Peyer's patch (tissue), 4 donors: ENCODE results near the gene GBE1. TPM values are rescaled to one million over a fixed set of nuclear protein-coding genes. Genes with fewer than 3 reads are reported as not detected.

Source experiments
- DNase-seq, 3 donors: peaks; one replicate each; pipeline ENCODE4 v3.0.0-alpha.2; 2017 to 2019
- H3K27ac ChIP-seq, 4 donors: fragments of 200-600 bp; sonication (generic); one replicate each; pipeline ENCODE4 v1.5.1; 2016 to 2019
- H3K27me3 ChIP-seq, 2 donors: fragments of 200-600 bp; sonication (generic); one replicate each; pipeline ENCODE4 v1.5.1; 2019
- H3K36me3 ChIP-seq, 3 donors: fragments of 200-600 bp; sonication (generic); one replicate each; pipeline ENCODE4 v1.5.1; 2016 to 2019
- H3K4me1 ChIP-seq, 4 donors: fragments of 200-600 bp; sonication (generic); one replicate each; pipeline ENCODE4 v1.5.1; 2016 to 2019
- H3K4me3 ChIP-seq, 4 donors: fragments of 200-600 bp; sonication (generic); 1 replicate in 3 of 4; 2 replicates in 1 of 4; pipeline ENCODE4 v1.5.1; 2016 to 2019; ENCODE audit warnings: mild to moderate bottlenecking in 1 of 4
- H3K9me3 ChIP-seq, 4 donors: fragments of 200-600 bp; sonication (generic); one replicate each; pipeline ENCODE4 v1.5.1; 2016 to 2019; ENCODE audit warnings: mild to moderate bottlenecking in 1 of 4
- CTCF ChIP-seq, 6 experiments: fragments of 450-650 bp in 4 of 6; fragments of 200-600 bp in 2 of 6; sonication (generic) in 1 of 6; IDR thresholded peaks; one replicate each; pipeline ENCODE4 v1.5.1; 2017 to 2019; ENCODE audit warnings: antibody characterized with exemption in 6 of 6, mild to moderate bottlenecking in 3 of 6, moderate library complexity in 1 of 6
- POLR2A ChIP-seq, 2 donors: fragments of 450-650 bp; IDR thresholded peaks; one replicate each; pipeline ENCODE4 v1.5.1; 2017; ENCODE audit warnings: antibody characterized with exemption in 2 of 2, mild to moderate bottlenecking in 2 of 2, moderate library complexity in 2 of 2
- total RNA-seq, 4 donors: library from RNA; depleted of rRNA; stranded (reverse); fragments of >200 nt; gene quantifications; one replicate each; pipeline ENCODE4 v1.1.0, GENCODE V29; 2016

The GBE1 gene
- total RNA-seq, 4 donors from 2014 or later: 15.5 to 31.4 (median 20.0) TPM

GRCh38 chr3:81650187-81650586 is 111.3 kb downstream of the GBE1 start:
- TF ChIP-seq CTCF (IDR thresholded peaks at IDR 0.05): no peak
- no peak for TF ChIP-seq POLR2A (IDR thresholded peaks at IDR 0.05)
- H3K4me3 ChIP-seq: no peak overlapping the region
- no peak for DNase-seq
- no peaks in the 10 kb centered on the region for H3K27me3 ChIP-seq
- H3K4me1 ChIP-seq: no peaks in the 10 kb centered on the region
- H3K9me3 ChIP-seq: no peaks in the 10 kb centered on the region
- peaks cover 0 to 8% (median 0%) of the 10 kb centered on the region in 3 donors for H3K36me3 ChIP-seq
- H3K27ac ChIP-seq: no peak overlapping the region

GRCh38 chr3:81645248-81645647 is 116.2 kb downstream of the GBE1 start:
- H3K27ac ChIP-seq: no peak overlapping the region
- H3K4me1 ChIP-seq: no peaks in the 10 kb centered on the region
- DNase-seq: no peak
- peaks cover 0 to 8% (median 0%) of the 10 kb centered on the region in 3 donors for H3K36me3 ChIP-seq
- H3K4me3 ChIP-seq: no peak overlapping the region
- H3K9me3 ChIP-seq: no peaks in the 10 kb centered on the region
- no peak for TF ChIP-seq POLR2A (IDR thresholded peaks at IDR 0.05)
- no peak for TF ChIP-seq CTCF (IDR thresholded peaks at IDR 0.05)
- H3K27me3 ChIP-seq: no peaks in the 10 kb centered on the region

- TF ChIP-seq POLR2A (IDR thresholded peaks at IDR 0.05) (no peak), CTCF (IDR thresholded peaks at IDR 0.05) (peak in 3 of 6 experiments; percentile 40 to 50 (median 40))
- Histone ChIP-seq H3K9me3 (no peaks in the 10 kb centered on the region), H3K27ac (no peak overlapping the region), H3K36me3 (peaks cover 0 to 8% (median 0%) of the 10 kb centered on the region in 3 donors), H3K4me1 (no peaks in the 10 kb centered on the region), H3K27me3 (no peaks in the 10 kb centered on the region), H3K4me3 (no peak overlapping the region)
- DNase-seq: no peak
Measured at GRCh38 chr3:81643721-81644120, 117.7 kb downstream of the GBE1 start.

- no peaks in the 10 kb centered on the region for H3K4me1 ChIP-seq
- TF ChIP-seq POLR2A (IDR thresholded peaks at IDR 0.05): no peak
Measured at GRCh38 chr3:81638480-81638879, 123.0 kb downstream of the GBE1 start.

GRCh38 chr3:81632659-81633058 is 128.8 kb downstream of the GBE1 start:
- no peak for TF ChIP-seq CTCF (IDR thresholded peaks at IDR 0.05)
- TF ChIP-seq POLR2A (IDR thresholded peaks at IDR 0.05): no peak
- H3K9me3 ChIP-seq: no peaks in the 10 kb centered on the region
- H3K27ac ChIP-seq: no peak overlapping the region
- no peaks in the 10 kb centered on the region for H3K27me3 ChIP-seq
- no peaks in the 10 kb centered on the region for H3K4me1 ChIP-seq
- no peaks in the 10 kb centered on the region for H3K36me3 ChIP-seq
- no peak for DNase-seq
- no peak overlapping the region for H3K4me3 ChIP-seq

More at GRCh38 chr3:81638480-81638879, 123.0 kb downstream of the GBE1 start:
- DNase-seq: no peak
- no peak overlapping the region for H3K4me3 ChIP-seq
- H3K9me3 ChIP-seq: no peaks in the 10 kb centered on the region
- no peak overlapping the region for H3K27ac ChIP-seq
- no peaks in the 10 kb centered on the region for H3K27me3 ChIP-seq
- no peaks in the 10 kb centered on the region for H3K36me3 ChIP-seq

- H3K27ac ChIP-seq: no peak overlapping the region
- H3K27me3 ChIP-seq: no peaks in the 10 kb centered on the region
- no peaks in the 10 kb centered on the region for H3K9me3 ChIP-seq
- no peak for TF ChIP-seq CTCF (IDR thresholded peaks at IDR 0.05)
- no peak for TF ChIP-seq POLR2A (IDR thresholded peaks at IDR 0.05)
- H3K4me3 ChIP-seq: no peak overlapping the region
- H3K4me1 ChIP-seq: no peaks in the 10 kb centered on the region
- H3K36me3 ChIP-seq: no peaks in the 10 kb centered on the region
- no peak for DNase-seq
Measured at GRCh38 chr3:81624756-81625155, 136.7 kb downstream of the GBE1 start.
